B cell (primary cell): Measurements from ENCODE around the gene CTXND1. TPM values are rescaled to one million over a fixed set of nuclear protein-coding genes. Genes with fewer than 3 reads are reported as not detected.

Experiments used
- ATAC-seq: fragments of 200-7000 bp; cut with Tn5 transposase; one replicate; pipeline ENCODE4 v1.10.0; 2021; ENCODE audit warnings: low read depth, mild to moderate bottlenecking, moderate number of reproducible peaks, moderate library complexity
- CTCF ChIA-PET: fragments of 350-600 bp; sonication (Branson Sonifier 250); formaldehyde crosslinking; loops from one replicate; lab custom pipeline; 2021; ENCODE audit warnings: antibody characterized with exemption, inconsistent platforms; lab: Charles Lee
- POLR2A ChIA-PET: fragments of 350-600 bp; sonication (Branson Sonifier 250); formaldehyde crosslinking; loops from one replicate; lab custom pipeline; 2021; ENCODE audit warnings: antibody characterized with exemption; lab: Charles Lee
- DNase-seq: peaks from one replicate; pipeline ENCODE4 v3.0.0; 2013
- H2AFZ ChIP-seq: 2 replicates; pipeline ENCODE4 v1.6.1; 2012; ENCODE audit warnings: mild to moderate bottlenecking, low read depth, low read length; ENCODE audit not compliant: insufficient read depth, poor library complexity, severe bottlenecking
- H3K27ac ChIP-seq, 2 donors: 1 replicate in 1 of 2; 2 replicates in 1 of 2; pipeline ENCODE4 v1.5.1; 2012 to 2013; ENCODE audit warnings: low read length in 2 of 2, mild to moderate bottlenecking in 2 of 2, moderate library complexity in 1 of 2
- H3K27me3 ChIP-seq, 4 experiments: fragments of 200-600 bp in 1 of 4; sonication (generic) in 1 of 4; replicated peaks in 1 of 4; 1 replicate in 2 of 4; 2 replicates in 2 of 4; pipeline versions ENCODE4 v1.6.1 to v1.7.0; 2013 to 2016; ENCODE audit warnings: low read length in 3 of 4, mild to moderate bottlenecking in 2 of 4, mixed read lengths in 1 of 4, moderate library complexity in 1 of 4; ENCODE audit not compliant: insufficient read depth in 4 of 4, control insufficient read depth in 3 of 4; ENCODE audit errors: control extremely low read depth in 1 of 4
- H3K36me3 ChIP-seq, 2 experiments: replicated peaks in 1 of 2; 1 replicate in 1 of 2; 2 replicates in 1 of 2; pipeline versions ENCODE4 v1.6.1 to v1.7.1; 2013; ENCODE audit warnings: low read length in 1 of 2; ENCODE audit not compliant: insufficient read depth in 2 of 2, control insufficient read depth in 1 of 2; ENCODE audit errors: control extremely low read depth in 1 of 2, extremely low read depth in 1 of 2
- H3K4me1 ChIP-seq, 2 donors: fragments of 200-600 bp in 1 of 2; sonication (generic) in 1 of 2; 1 replicate in 1 of 2; 2 replicates in 1 of 2; pipeline versions ENCODE4 v1.5.1 to v1.6.1; 2013 to 2017; ENCODE audit warnings: low read length in 2 of 2; ENCODE audit not compliant: control insufficient read depth in 2 of 2, insufficient read depth in 2 of 2
- H3K4me2 ChIP-seq: replicated peaks from 2 replicates; pipeline ENCODE3; 2012; ENCODE audit warnings: mild to moderate bottlenecking, low read depth, low read length; ENCODE audit not compliant: poor library complexity, severe bottlenecking
- H3K4me3 ChIP-seq, 5 experiments: fragments of 200-600 bp in 1 of 5; sonication (generic) in 1 of 5; 1 replicate in 3 of 5; 2 replicates in 2 of 5; pipeline versions ENCODE4 v1.5.1 to v1.7.0; 2011 to 2016; ENCODE audit warnings: low read length in 4 of 5, mild to moderate bottlenecking in 4 of 5, low read depth in 2 of 5, control low read depth in 1 of 5, moderate library complexity in 1 of 5; ENCODE audit not compliant: insufficient read depth in 1 of 5; ENCODE audit errors: control extremely low read depth in 1 of 5, extremely low read depth in 1 of 5
- H3K79me2 ChIP-seq: fragments of 200-600 bp; sonication (generic); one replicate; pipeline ENCODE4 v1.6.0; 2016; ENCODE audit warnings: low read length; ENCODE audit not compliant: control insufficient read depth, insufficient read depth
- H3K9ac ChIP-seq: fragments of 200-600 bp; sonication (generic); 2 replicates; pipeline ENCODE4 v1.6.1; 2017; ENCODE audit warnings: mild to moderate bottlenecking, low read length, moderate library complexity
- H3K9me3 ChIP-seq, 3 donors: one replicate each; pipeline versions ENCODE4 v1.6.1 to v1.7.1; 2013; ENCODE audit warnings: low read length in 2 of 3; ENCODE audit not compliant: control insufficient read depth in 2 of 3, insufficient read depth in 1 of 3; ENCODE audit errors: control extremely low read depth in 1 of 3
- H4K20me1 ChIP-seq: 2 replicates; pipeline ENCODE4 v1.6.0; 2012; ENCODE audit warnings: mild to moderate bottlenecking, low read length; ENCODE audit not compliant: insufficient read depth, control insufficient read depth, poor library complexity, severe bottlenecking
- H3K27ac Mint-ChIP-seq: one replicate; pipeline ENCODE4 v1.8.0; 2021; ENCODE audit warnings: mixed read lengths
- H3K27me3 Mint-ChIP-seq: one replicate; pipeline ENCODE4 v1.8.0; 2021; ENCODE audit warnings: mixed read lengths
- H3K4me1 Mint-ChIP-seq: one replicate; pipeline ENCODE4 v1.8.0; 2021; ENCODE audit warnings: mixed read lengths
- H3K4me3 Mint-ChIP-seq: one replicate; pipeline ENCODE4 v1.8.0; 2021; ENCODE audit warnings: mixed read lengths
- H3K9me3 Mint-ChIP-seq: one replicate; pipeline ENCODE4 v1.8.0; 2022; ENCODE audit warnings: mixed read lengths; ENCODE audit not compliant: insufficient read depth
- EZH2 ChIP-seq: IDR thresholded peaks from 2 replicates; pipeline ENCODE4 v1.6.1; 2012; ENCODE audit warnings: borderline replicate concordance, low read depth, mild to moderate bottlenecking, moderate library complexity, low read length; ENCODE audit not compliant: insufficient read depth, poor library complexity, severe bottlenecking
- WGBS: methylation state at CpG from one replicate; pipeline ENCODE4 v1.1.5; 2013; ENCODE audit warnings: missing lambda C conversion rate; ENCODE audit not compliant: insufficient coverage; 5-methylcytosine and 5-hydroxymethylcytosine counted together
- intact Hi-C: fragments of 100-400 bp; cut with micrococcal nuclease; formaldehyde crosslinking; loops from one replicate; pipeline ENCODE4 v1.10.0; 2022
- polyA plus RNA-seq: library from polyadenylated mRNA; depleted of rRNA; stranded (reverse); fragments of >200 nt; gene quantifications from 2 replicates; pipeline ENCODE4 v1.2.3, GENCODE V29; 2012
- total RNA-seq, 2 donors: library from RNA; stranded (reverse); fragments of 120-200 nt in 1 of 2; gene quantifications; 1 replicate in 1 of 2; 2 replicates in 1 of 2; pipeline versions ENCODE4 v1.2.3 to v1.2.4, GENCODE V29; 2013 to 2022
- TF ChIP-seq, protein P1 (sequence below): fragments of 200-600 bp; IDR thresholded peaks from one replicate; pipeline ENCODE4 v1.8.0; 2022; ENCODE audit warnings: antibody characterized with exemption, mild to moderate bottlenecking

The CTXND1 gene
- total and polyA plus RNA-seq, 2 donors (not counting 1 experiment from before 2014, with no cell fraction given): not detected

DNA sequence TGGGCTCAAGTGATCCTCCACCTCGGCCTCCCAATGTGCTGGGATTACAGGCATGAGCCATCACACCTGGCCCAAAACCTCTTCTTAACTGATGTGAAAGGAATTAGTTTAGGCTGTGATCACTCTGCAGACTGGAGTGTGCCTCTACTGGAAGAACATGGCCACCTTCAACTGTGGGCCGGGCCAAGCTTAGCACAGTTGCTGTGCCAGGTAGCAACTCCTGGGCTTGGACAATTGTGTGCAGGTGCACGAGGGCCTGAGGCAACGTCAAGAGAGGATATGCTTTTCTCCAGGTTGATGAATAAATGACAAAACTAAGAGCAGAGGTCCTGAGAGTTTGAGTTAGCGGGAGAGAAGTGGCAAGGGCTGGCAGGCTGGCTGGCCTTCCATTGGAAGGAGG, 92.7 kb downstream of the CTXND1 start:
- Mint-ChIP-seq H3K4me3 (no peak overlapping the region), H3K27me3 (no peaks in the 10 kb centered on the region), H3K27ac (no peak overlapping the region), H3K4me1 (peaks cover 32% of the 10 kb centered on the region), H3K9me3 (no peaks in the 10 kb centered on the region)
- CTCF ChIA-PET: interaction anchor here (1.9 kb wide), 1 partner anchor 13 kb away, joined by 4 read pairs; no protein-coding TSS in a partner anchor
- peaks cover 10 to 16% of the 10 kb centered on the region in 2 donors for H3K4me1 ChIP-seq
- H3K4me3 ChIP-seq: no peak overlapping the region
- ATAC-seq (no peak), DNase-seq (no peak)
- intact Hi-C loops: no loop called here
- no peak overlapping the region for H3K4me2 ChIP-seq
- no peaks in the 10 kb centered on the region for H3K79me2 ChIP-seq
- H3K9ac ChIP-seq: no peak overlapping the region
- POLR2A ChIA-PET: no interaction called here
- TF ChIP-seq, protein P1, sequence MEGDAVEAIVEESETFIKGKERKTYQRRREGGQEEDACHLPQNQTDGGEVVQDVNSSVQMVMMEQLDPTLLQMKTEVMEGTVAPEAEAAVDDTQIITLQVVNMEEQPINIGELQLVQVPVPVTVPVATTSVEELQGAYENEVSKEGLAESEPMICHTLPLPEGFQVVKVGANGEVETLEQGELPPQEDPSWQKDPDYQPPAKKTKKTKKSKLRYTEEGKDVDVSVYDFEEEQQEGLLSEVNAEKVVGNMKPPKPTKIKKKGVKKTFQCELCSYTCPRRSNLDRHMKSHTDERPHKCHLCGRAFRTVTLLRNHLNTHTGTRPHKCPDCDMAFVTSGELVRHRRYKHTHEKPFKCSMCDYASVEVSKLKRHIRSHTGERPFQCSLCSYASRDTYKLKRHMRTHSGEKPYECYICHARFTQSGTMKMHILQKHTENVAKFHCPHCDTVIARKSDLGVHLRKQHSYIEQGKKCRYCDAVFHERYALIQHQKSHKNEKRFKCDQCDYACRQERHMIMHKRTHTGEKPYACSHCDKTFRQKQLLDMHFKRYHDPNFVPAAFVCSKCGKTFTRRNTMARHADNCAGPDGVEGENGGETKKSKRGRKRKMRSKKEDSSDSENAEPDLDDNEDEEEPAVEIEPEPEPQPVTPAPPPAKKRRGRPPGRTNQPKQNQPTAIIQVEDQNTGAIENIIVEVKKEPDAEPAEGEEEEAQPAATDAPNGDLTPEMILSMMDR: no peak
- TF ChIP-seq EZH2: no peak
- H2AFZ ChIP-seq: no peak overlapping the region
- 96% methylated on average over 5 of the region's 5 CpGs for WGBS
- H3K9me3 ChIP-seq: no peaks in the 10 kb centered on the region
- no peaks in the 10 kb centered on the region for H4K20me1 ChIP-seq
- H3K27ac ChIP-seq: no peak overlapping the region
- no peaks in the 10 kb centered on the region for H3K36me3 ChIP-seq
- no peaks in the 10 kb centered on the region for H3K27me3 ChIP-seq

DNA sequence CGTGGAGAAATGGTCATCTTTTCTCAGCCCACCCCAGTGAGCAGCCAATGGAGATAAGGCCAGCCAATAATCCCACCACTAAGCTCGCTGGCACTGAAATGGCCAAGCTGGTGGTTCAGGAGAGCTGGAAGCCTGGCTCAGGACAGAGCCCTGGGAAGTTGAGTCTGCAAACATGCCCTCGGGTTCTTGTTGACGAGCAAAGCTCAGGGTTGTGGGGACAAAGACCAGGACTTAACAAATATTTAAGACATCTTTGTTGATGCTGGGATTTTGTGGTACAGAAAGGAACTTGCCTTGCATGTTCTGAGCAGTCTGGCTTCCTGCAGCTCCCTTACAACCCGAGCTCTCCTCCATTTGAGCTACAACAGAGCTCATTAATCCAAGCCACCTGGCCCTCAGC, 94.8 kb downstream of the CTXND1 start:
- Histone ChIP-seq H3K27me3 (no peaks in the 10 kb centered on the region), H3K4me1 (peaks cover 18 to 24% of the 10 kb centered on the region in 2 donors), H2AFZ (no peak overlapping the region), H3K27ac (no peak overlapping the region), H3K79me2 (no peaks in the 10 kb centered on the region), H3K4me3 (no peak overlapping the region), H4K20me1 (no peaks in the 10 kb centered on the region), H3K4me2 (no peak overlapping the region), H3K36me3 (no peaks in the 10 kb centered on the region), H3K9me3 (no peaks in the 10 kb centered on the region), H3K9ac (no peak overlapping the region)
- ATAC-seq (no peak), DNase-seq (no peak)
- H3K27me3 Mint-ChIP-seq: no peaks in the 10 kb centered on the region
- no peak overlapping the region for H3K4me3 Mint-ChIP-seq
- H3K9me3 Mint-ChIP-seq: no peaks in the 10 kb centered on the region
- peaks cover 37% of the 10 kb centered on the region for H3K4me1 Mint-ChIP-seq
- WGBS: 85% methylated on average over 4 of the region's 5 CpGs
- intact Hi-C loops: no loop called here
- ChIA-PET POLR2A (no interaction called here), CTCF (interaction anchor here (0.5 to 1.4 kb wide), 4 partner anchors 11 to 776 kb away, joined by 3 to 9 read pairs (median 3); no protein-coding TSS in a partner anchor)
- H3K27ac Mint-ChIP-seq: no peak overlapping the region
- TF ChIP-seq, protein P1: no peak
- TF ChIP-seq EZH2: no peak
